ENCODE measurements around the gene PRMT7.

Gene PRMT7

DNA sequence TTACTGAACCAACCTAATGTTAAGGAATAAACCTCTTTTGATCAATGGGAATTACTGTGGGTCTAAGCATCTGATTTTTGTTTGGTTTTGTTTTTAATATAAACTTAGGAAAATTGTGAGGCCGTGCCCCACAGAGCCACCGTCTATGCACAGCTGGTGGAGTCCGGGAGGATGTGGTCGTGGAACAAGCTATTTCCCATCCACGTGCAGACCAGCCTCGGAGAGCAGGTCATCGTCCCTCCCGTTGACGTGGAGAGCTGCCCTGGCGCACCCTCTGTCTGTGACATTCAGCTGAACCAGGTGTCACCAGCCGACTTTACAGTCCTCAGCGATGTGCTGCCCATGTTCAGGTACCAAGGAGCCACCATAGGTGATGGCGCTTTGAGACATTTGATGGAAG, 28.4 kb downstream of the PRMT7 start:
- in situ Hi-C loops (cut with HindIII; ENCODE audit: low pct_ligation_motif_present, low pct_unique_long_range_greater_than_20kb, low sequenced_read_pairs): loop anchor here (25.0 kb wide), 1 partner anchor 252 kb away; the partner anchor contains the start of gene NFATC3

DNA sequence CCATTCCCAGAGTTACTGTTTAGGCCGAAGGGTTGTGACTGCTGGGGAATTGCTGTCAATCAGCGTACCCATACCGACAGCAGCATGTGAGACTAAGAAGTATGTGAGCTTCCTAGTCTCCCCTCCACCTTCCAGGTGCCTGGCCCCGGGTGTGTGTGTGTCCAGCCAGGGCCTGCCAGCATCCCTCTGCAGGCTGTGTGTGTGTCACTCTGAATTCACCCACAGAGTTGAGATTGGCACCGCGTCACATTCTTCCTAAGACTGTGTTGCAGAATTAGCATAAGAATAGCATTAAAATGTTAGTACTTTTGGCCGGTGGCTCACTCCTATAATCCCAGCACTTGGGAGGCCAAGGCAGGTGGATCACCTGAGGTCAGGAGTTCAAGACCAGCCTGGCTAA, 31.8 kb downstream of the PRMT7 start:
- no peak for DNase-seq
- in situ Hi-C loops (cut with HindIII; ENCODE audit: low pct_ligation_motif_present, low pct_unique_long_range_greater_than_20kb, low sequenced_read_pairs): loop anchor here (25.0 kb wide), 1 partner anchor 255 kb away; the partner anchor contains the start of gene NFATC3

More for the DNA sequence above, 28.4 kb downstream of the PRMT7 start:
- DNase-seq: no peak

DNA sequence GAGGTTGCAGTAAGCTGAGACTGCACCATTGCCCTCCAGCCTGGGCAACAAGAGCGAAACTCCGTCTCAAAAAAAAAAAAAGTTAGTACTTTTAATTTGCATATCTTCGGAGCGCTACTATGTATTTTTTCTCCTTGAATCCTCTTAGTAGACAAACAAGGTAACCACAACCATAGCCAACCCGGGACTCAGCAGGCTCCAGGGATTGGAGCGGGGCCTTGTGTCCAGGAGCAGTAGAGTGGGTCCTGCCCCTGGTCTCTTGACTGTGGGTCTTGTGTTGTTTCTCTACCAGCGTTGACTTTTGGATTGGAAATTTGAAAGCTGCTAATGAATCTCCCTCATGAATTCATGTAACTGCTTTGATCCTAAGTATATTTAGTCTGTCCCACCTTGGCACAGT, 32.3 kb downstream of the PRMT7 start:
- in situ Hi-C loops (cut with HindIII; ENCODE audit: low pct_ligation_motif_present, low pct_unique_long_range_greater_than_20kb, low sequenced_read_pairs): loop anchor here (25.0 kb wide), 1 partner anchor 256 kb away; the partner anchor contains the start of gene NFATC3
- DNase-seq: no peak

DNA sequence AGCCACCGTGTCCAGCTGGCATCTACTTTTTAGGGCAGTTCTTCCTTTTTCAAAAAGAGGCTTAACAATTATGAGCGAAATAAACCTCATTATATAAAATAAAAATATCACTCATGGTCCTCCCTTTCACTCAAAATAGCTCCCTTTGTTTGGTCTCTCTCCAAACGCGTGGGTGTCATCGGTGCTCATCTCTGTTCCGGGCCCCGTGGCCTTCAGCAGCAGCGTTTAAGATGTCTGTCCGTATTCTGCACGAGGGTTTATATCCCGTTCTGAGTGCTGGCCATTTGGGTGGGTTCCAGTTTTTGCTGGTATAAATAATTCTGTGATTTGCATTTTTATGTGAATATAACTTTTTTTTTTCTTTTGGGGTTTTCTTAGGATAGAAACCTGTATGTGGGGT, 33.4 kb downstream of the PRMT7 start:
- in situ Hi-C loops (cut with HindIII; ENCODE audit: low pct_ligation_motif_present, low pct_unique_long_range_greater_than_20kb, low sequenced_read_pairs): loop anchor here (25.0 kb wide), 1 partner anchor 257 kb away; the partner anchor contains the start of gene NFATC3
- no peak for DNase-seq

DNA sequence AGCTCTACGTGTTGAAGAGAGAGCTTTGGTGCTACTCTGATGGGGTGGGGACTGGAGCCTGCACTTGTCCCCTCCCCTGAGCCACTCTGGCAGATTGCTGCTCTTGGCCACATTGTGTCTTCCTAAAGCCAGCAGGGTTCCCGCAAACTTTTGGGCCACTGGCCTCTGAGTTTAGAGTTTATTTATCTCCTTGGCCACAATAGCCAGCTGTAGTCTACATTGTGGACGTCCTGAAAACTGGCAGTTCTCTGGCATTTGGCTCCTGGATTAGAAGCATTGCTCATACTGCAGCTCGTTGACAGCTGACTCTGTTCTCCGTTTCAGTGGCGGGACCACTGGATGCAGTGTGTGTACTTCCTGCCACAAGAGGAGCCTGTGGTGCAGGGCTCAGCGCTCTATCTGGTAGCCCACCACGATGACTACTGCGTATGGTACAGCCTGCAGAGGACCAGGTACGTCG, 34.6 kb downstream of the PRMT7 start:
- in situ Hi-C loops (cut with HindIII; ENCODE audit: low pct_ligation_motif_present, low pct_unique_long_range_greater_than_20kb, low sequenced_read_pairs): loop anchor here (25.0 kb wide), 1 partner anchor 258 kb away; the partner anchor contains the start of gene NFATC3
- no peak for DNase-seq

DNA sequence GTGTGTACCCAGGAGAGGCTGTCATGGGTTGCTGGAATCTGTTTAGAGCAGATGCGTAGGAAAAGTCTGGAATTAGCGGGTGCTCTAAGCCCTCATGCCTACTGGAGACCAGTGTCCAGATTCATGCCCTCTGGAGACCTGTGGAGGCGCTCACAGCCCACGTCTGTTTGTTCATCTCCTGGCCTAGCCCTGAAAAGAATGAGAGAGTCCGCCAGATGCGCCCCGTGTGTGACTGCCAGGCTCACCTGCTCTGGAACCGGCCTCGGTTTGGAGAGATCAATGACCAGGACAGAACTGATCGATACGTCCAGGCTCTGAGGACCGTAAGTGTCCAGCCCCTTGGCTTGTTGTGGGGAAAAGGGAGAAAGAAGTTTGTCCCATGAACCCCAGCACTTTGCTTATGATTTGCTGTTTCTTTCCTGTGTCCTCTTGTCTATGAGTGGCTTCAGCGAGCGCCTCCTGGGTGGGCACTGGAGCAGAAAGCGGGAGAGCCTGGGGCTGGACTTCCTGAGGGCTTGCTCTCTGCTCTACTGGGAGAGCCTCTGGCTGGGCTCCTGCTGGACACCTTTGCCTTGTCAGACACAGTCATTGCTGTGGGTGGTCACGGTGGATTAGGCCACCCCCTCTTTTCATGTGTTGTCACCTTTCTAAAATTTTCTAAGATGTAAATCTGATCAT, 35.3 kb downstream of the PRMT7 start:
- in situ Hi-C loops (cut with HindIII; ENCODE audit: low pct_ligation_motif_present, low pct_unique_long_range_greater_than_20kb, low sequenced_read_pairs): loop anchor here (25.0 kb wide), 1 partner anchor 259 kb away; the partner anchor contains the start of gene NFATC3
- no peak for DNase-seq

DNA sequence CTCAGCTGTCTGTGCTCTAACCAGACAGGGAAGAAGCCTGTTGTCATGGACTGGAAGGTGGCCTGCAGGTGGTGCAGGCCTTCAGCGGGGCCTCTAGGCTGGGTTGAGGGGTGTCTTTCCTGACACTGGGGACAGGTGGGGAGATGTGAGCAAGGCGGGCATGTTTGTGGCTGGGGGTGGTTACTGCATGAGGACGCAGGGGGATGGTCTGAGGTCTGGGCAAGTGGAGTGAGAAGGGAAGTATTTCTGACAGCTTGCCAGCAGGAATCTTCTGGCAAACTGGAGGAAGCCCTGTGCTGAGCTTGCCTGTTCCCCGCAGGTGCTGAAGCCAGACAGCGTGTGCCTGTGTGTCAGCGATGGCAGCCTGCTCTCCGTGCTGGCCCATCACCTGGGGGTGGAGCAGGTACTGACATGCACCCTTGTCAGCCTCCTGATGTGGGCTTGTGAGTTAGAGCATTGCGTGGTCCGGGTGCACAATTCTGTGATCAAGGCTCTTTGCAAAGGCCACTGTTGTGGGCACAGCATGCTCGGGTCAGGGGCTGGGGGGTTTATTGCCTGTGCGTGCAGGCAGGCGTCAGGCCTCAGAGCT, 36.2 kb downstream of the PRMT7 start:
- in situ Hi-C loops (cut with HindIII; ENCODE audit: low pct_ligation_motif_present, low pct_unique_long_range_greater_than_20kb, low sequenced_read_pairs): loop anchor here (25.0 kb wide), 1 partner anchor 260 kb away; the partner anchor contains the start of gene NFATC3
- DNase-seq: no peak

DNA sequence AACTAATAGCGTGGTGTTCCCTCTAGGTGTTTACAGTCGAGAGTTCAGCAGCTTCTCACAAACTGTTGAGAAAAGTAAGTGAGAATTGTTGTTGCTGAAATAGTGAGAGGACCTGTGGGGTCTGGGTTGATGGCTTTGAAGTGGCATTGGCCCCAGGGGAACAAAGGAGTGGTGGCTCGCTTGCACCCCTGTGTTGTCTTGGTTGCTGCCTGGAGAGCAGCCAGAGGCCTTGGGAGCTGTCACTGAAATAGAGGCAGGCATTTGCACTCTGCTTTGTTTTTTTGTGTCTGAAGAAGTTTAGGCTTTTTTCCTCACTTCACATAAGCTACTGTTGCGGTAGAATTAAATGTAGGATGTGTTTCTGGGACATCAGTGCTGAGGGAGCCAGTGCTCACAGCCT, 36.8 kb downstream of the PRMT7 start:
- no peak for DNase-seq
- in situ Hi-C loops (cut with HindIII; ENCODE audit: low pct_ligation_motif_present, low pct_unique_long_range_greater_than_20kb, low sequenced_read_pairs): loop anchor here (25.0 kb wide), 1 partner anchor 260 kb away; the partner anchor contains the start of gene NFATC3

DNA sequence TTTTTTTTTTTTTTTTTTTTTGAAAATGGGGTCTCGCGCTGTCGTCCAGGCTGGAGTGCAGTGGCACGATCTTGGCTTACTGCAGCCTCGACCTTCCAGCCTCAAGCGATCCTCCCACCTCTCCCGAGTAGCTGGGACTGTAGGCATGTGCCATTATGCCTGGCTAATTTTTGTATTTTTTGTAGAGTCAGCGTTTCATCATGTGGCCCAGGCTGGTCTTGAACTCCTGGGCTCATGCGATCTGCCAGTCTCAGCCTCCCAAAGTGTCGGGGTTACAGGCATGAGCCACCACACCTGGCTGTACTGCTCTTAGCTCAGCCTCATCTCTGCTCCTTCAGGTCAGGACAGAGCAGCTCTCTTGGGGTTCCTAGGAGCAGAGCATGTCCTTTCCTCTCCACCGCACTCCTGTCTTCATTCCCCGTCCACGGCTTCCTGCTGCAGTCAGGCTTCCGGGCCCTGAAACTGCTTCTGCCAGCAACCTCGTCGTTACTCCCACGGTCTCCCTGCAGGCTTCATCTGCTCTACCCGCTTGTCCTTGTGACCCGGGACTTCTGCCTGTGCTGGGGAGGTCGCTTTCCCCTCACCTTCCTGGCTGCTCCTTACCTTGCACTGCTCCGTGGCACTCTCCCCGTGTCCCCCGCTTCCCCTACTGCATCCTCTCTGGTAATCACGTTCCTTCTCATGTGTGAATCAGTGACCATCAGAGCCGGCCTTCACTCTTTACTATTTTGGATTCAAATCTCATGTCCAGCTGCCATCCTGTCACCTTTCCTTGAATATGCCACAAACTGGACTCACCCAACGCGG, 38.0 kb downstream of the PRMT7 start:
- in situ Hi-C loops (cut with HindIII; ENCODE audit: low pct_ligation_motif_present, low pct_unique_long_range_greater_than_20kb, low sequenced_read_pairs): loop anchor here (25.0 kb wide), 1 partner anchor 262 kb away; the partner anchor contains the start of gene NFATC3
- DNase-seq: no peak

DNA sequence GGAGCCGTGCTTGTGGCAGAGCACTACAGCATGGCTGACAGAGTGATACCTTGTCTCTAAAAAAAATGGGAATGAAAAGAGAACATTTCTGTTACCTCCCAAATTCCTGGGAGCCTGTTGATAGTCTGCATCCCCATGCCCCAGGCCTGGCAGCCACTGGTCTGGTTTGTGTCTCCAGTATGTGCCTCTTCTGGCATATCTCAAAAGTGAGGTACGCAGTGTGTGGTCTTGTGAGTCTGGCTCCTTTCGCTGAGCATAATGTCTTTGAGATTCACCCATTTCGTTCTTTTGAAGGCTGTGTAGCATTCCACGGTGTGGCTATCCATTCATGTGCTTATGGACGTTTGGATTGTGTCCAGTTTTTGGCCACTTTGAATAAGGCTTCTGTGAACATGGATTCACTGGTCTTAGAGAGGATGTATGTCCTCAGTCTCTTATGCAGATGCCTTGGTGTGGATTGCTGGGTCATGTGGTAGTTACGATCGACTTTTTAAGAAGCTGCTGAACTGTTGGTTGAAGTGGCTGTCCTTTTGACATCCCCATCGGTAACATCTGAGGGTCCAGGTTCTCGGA, 39.1 kb downstream of the PRMT7 start:
- in situ Hi-C loops (cut with HindIII; ENCODE audit: low pct_ligation_motif_present, low pct_unique_long_range_greater_than_20kb, low sequenced_read_pairs): loop anchor here (25.0 kb wide), 1 partner anchor 263 kb away; the partner anchor contains the start of gene NFATC3

DNA sequence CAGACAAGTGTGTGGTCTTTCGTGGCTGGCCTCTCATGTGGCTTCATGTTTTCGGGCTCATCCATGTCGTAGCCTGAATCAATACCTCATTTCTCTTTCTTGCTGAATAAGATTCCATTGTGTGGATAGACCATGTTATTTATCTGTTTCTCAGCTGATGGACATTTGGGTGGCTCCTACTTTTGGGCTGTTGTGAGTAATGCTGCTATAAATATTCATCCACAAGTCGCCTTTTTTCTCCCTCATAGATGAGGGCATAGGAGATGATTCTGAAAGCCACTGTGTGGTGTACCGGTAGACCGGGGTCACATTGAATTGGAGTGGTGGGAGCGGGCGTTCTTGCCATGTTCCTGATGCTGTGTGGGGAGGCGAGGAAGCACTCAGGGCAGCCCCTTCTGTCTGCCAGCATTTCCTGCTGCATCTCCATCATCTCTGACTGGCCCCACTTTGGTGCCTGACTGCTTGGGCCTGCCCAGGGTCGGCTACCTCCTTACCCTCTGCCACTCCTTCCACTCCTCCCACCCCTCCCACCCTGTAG, 40.1 kb downstream of the PRMT7 start:
- no peak for DNase-seq
- in situ Hi-C loops (cut with HindIII; ENCODE audit: low pct_ligation_motif_present, low pct_unique_long_range_greater_than_20kb, low sequenced_read_pairs): no loop called here

More for the DNA sequence above, 39.1 kb downstream of the PRMT7 start:
- DNase-seq: no peak

DNA sequence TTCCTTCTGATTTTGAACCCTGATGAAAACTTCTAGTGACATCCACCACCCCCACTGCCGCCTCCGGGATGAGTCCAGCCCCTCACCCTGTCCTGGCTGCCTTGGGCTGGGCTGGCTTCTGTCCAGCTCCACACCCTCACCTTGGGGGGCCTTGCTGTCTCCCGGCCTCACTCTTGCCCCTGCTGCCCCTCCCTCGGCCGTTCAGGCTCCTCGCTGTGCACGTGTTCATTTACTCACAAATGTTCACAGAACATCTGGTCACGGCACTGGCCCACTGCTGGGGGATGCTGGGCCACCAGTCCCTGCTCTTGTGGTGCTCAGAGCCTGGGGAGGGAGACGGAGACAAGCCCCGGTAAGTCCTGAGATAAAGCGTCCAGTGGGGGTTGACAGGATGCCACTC, 40.6 kb downstream of the PRMT7 start:
- DNase-seq: no peak
- in situ Hi-C loops (cut with HindIII; ENCODE audit: low pct_ligation_motif_present, low pct_unique_long_range_greater_than_20kb, low sequenced_read_pairs): no loop called here

DNA sequence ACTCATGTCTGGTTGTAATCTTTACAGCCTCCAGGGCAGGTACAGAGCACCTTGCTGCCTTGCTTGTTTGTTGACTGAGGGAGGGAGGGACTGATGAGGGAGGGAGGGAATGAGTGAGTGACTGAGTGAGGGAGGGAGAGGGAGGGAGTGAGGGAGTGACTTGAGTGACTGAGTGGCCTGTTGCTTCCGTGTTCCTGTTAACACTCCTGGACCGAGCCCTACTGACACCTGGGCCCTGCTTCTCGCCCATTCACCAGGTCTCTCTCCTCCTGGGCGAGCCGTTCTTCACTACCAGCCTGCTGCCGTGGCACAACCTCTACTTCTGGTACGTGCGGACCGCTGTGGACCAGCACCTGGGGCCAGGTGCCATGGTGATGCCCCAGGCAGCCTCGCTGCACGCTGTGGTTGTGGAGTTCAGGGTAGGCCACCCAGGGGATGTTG, 41.2 kb downstream of the PRMT7 start:
- in situ Hi-C loops (cut with HindIII; ENCODE audit: low pct_ligation_motif_present, low pct_unique_long_range_greater_than_20kb, low sequenced_read_pairs): no loop called here
- no peak for DNase-seq

DNA sequence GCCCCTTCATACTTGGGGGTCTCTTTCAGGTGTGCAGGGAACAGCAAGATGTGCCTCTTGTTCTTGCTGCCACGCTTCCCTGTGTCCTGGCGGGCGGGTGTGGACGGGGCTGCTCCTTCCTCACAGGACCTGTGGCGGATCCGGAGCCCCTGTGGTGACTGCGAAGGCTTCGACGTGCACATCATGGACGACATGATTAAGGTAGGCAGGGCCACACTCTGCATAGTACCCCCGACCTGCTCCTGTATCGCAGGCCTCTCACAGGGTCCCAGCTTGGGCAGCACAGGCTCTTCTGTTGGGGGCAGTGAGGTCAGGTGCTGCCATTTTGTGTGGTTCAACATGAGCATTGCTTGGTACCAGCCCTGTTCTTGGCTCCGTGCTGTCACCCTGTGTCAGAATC, 42.5 kb downstream of the PRMT7 start:
- no peak for DNase-seq
- in situ Hi-C loops (cut with HindIII; ENCODE audit: low pct_ligation_motif_present, low pct_unique_long_range_greater_than_20kb, low sequenced_read_pairs): no loop called here

DNA sequence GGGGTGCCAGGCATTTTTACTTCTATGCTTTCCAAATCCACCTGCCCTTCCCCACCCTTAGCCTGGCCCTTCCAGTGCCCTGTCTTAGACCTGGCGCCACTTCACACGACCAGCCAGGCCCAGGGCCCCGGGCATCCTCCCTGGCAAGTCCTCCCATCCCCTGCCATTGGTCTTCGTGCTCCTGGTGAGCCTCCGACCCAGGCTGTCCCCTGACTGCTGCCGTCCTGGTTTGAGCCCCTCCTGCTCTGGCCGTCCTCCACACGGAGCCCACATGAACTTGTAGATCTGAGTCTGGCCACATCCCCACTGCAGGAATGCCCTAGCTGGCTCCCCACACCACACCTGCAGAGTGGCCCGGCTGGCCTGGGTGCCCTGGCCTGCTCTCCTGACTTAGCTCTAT, 44.0 kb downstream of the PRMT7 start:
- in situ Hi-C loops (cut with HindIII; ENCODE audit: low pct_ligation_motif_present, low pct_unique_long_range_greater_than_20kb, low sequenced_read_pairs): no loop called here
- no peak for DNase-seq

DNA sequence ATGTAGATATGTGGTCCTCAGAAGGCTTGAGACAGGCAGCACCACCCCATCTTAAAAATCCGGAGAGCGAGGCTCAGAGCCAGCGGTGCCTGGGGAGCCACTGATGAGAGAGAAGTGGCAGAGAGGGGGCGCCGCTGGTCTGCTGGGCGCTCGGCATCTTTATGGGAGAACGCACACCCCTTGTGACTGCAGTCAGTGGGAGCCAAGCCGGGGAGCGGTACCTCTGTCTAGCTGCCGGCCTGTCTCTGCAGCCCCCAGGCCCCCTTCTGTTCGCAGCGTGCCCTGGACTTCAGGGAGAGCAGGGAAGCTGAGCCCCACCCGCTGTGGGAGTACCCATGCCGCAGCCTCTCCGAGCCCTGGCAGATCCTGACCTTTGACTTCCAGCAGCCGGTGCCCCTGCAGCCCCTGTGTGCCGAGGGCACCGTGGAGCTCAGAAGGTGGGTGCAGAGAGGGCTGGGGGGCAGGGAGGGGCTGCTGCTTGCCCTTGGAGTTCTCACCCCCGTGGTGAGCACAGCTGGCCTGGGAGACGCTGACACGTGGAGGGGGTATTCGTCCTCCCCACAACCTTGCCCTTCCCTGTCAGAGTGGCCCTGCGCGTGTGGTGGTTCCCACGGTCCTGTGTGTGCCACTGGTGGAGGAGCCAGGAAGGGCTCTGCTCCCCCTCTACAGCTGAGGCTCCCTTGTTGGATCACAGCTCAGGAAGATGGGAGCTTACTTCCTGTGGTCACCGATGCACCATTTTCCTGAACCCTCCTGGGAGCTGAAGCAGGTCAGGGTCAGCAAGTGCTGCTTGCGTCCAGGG, 44.8 kb downstream of the PRMT7 start:
- no peak for DNase-seq
- in situ Hi-C loops (cut with HindIII; ENCODE audit: low pct_ligation_motif_present, low pct_unique_long_range_greater_than_20kb, low sequenced_read_pairs): no loop called here

DNA sequence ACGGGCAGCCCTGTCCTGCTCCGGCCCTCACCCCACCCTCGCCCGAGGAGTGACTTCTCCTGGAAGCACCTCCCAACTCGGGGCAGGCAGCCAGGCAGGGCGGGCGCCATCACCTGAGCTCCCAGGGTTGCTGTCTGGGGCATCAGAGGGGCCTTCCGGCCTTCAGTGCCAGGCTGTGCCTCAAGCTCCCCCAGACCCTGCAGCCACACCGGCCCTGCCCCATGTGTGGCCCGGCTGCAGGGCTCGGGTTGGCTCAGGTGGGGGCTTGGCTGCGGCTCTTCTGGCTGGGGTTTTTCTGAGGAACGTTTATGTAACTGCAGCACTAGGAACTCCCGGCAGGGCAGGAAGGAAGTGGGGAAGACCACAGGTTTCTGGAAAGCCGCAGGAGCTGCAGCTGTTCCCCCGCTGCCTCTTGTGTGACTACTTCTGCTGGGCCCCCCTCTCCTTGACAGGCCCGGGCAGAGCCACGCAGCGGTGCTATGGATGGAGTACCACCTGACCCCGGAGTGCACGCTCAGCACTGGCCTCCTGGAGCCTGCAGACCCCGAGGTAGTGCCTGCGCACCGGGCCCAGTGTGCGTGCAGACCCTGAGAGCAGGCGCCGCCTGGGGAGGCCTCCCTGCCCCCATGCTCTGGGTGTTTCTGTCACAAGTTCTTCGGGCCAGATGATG, 45.6 kb downstream of the PRMT7 start:
- in situ Hi-C loops (cut with HindIII; ENCODE audit: low pct_ligation_motif_present, low pct_unique_long_range_greater_than_20kb, low sequenced_read_pairs): no loop called here
- no peak for DNase-seq
